ENCODE data around the gene MYH4.

- TF ChIP-seq EZH2 (IDR thresholded peaks at IDR 0.05; ENCODE audit: insufficient read depth, poor library complexity, severe bottlenecking) (no peak), EZH2phosphoT487 (IDR thresholded peaks at IDR 0.05; ENCODE audit: insufficient read depth, low read depth) (no peak)
These were observed 29.5 kb downstream of the MYH4 start for GRCh38 chr17:10439816-10440215.

All from GM23248 (cell line).